GM19023 (cell line): ENCODE data around the gene HSPA1B.
"Not testable (repeated sequence)": the region's sequence is repeated elsewhere in the genome, so short reads cannot be mapped to it uniquely, and the experiment has no call there.

Source experiments
- ATAC-seq: cut with Tn5 transposase; IDR thresholded peaks from one replicate; pipeline ENCODE4 v1.9.1; 2021; ENCODE audit warnings: mild to moderate bottlenecking, moderate library complexity; ENCODE audit not compliant: unreplicated experiment

The HSPA1B gene

GRCh38 chr6:31825553-31825952, 2.0 kb upstream of the HSPA1B start:
- ATAC-seq: no peak

DNA sequence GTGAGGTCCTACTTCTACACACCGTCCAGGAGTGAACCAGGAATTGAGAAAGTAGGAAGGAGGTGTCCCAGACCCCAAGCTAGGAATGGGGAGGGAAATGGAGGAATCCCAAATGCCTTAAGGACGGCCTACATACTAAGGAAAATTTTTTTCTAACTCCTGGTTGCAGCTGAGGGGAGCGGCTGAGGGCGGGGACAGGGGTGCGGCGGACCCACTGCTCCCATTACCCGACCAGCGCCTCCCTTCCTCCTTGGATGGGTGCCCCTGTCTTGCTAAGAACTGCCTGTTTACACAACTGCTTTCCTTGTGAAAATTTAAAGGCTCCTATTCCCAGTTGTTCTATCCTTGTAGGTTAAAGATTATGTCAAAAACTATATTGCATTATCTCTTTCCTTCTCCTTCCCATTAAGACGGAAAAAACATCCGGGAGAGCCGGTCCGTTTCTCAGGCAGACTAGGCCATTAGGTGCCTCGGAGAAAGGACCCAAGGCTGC, 699 bp upstream of the HSPA1B start:
- no peak for ATAC-seq

- no peak for ATAC-seq
Observed at GRCh38 chr6:31829633-31830283, 2.2 kb downstream of the HSPA1B start.

DNA sequence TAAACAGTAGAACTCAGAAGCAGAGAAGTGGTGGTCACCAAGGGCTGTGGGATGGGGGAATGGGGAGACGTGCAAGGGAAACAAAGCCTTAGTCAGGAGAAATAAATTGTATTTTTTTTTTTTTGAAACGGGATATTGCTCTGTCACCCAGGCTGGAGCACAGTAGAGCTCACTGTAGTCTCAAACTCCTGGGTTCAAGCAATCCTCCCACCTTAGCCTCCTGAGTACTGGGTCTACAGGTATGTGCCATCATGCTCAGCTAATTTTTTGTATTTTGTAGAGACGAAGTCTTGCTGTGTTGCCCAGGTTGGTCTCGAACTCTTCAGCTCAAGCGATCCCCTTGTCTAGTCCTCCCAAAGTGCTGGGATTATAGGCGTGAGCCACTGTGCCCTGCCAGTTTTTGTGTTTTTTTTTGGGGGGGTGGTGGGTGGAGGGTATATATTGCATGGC, 3.4 kb downstream of the HSPA1B start:
- no peak for ATAC-seq

GRCh38 chr6:31831350-31832215, 4.0 kb downstream of the HSPA1B start:
- no peak for ATAC-seq

DNA sequence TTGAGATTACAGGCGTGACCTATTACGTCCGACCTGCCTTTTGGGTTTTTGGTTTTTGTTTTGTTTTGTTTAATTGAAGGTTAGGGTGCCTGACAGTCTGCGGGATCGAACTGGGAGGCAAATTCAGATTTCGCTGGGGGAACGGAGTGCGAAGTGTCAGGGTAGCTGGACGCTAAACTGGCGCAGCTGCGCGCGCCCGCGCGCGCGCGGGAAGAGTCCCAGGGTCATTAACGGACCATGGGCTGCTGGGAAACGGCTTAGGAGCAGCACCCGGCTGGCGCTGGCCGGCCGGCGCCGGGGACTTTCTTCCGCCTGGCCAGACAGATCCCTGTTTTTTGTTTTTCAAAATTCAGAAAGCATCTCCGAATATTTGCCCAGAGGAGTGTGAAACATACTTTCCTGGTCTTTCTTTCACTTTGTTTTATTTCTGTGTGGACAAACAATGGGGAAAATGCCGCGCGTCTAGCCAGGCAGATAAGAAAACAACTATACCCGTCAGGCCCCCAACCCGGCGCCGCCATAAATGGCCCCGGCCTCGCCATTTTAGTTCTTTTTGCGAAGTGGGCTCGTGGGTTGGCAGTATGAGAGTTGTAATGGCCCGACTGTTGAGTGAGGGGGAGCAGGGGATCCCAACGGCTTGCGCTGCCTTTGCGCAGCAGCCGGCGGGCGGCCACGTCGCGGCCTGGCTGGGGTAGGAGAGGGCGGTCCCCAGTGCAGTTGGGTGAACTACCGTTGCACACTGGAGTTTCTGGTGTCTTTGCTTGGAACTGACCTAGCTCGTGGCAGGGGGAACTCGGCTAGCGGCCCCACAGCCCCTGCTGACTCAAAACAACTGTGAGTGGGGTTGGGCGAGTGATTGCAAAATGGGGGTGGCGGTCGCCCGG, 7.1 kb downstream of the HSPA1B start:
- ATAC-seq: peak; percentile 61

GRCh38 chr6:31836047-31836473, 8.5 kb downstream of the HSPA1B start:
- ATAC-seq: no peak

- ATAC-seq: no peak
Observed at GRCh38 chr6:31836474-31837368, 9.2 kb downstream of the HSPA1B start.

DNA sequence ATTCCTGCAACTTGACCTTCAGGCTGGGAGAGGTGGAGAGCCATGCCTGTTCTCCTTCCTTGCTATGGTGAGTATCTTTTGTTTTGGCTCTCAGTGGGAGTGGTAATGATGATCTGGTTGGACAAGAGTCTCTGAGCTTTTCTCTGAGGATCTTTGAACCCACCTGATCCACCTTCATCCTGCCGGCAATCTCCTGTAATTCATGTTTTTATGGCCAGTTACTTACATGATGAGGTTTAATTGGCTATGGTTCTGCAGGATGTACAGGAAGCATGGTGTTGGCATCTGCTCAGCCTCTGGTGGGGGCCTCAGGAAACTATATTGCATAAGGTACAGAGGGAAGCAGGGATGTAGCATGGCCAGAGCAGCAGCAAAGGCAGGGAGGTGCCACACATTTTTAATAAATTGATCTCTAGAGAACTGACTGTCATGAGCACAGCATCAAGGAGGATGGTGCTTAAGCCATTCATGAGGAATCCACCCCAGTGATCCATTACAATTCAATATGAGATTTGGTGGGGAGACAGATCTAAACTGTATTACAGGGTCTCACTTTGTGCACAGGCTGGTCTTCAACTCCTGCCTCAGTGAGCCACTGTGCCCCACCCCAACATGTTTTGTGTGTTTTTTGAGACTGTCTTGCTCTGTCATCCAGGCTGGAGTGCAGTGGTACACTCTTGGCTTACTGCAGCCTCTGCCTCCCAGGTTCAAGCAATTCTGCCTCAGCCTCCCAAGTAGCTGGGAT, 10.0 kb downstream of the HSPA1B start:
- ATAC-seq: no peak

GRCh38 chr6:31838114-31838553, 10.6 kb downstream of the HSPA1B start:
- ATAC-seq: not testable (repeated sequence)

DNA sequence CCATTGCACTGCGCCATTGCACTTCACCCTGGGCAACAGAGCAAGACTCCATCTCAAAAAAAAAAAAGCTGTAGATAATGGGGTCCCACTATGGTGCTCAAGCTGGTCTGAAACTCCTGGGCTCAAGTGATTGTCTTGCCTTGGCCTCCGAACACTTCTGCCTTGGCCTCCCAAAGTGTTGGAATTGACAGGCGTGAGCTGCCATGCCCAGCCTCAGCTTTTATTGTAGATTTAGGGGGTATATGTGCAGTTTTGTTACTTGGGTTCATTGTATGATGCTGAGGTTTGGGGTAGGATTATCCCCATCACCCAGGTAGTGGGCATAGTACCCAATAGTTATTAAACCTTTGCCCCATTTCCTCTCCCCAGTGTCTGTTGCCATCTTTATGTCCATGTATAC, 11.4 kb downstream of the HSPA1B start:
- ATAC-seq: no peak

DNA sequence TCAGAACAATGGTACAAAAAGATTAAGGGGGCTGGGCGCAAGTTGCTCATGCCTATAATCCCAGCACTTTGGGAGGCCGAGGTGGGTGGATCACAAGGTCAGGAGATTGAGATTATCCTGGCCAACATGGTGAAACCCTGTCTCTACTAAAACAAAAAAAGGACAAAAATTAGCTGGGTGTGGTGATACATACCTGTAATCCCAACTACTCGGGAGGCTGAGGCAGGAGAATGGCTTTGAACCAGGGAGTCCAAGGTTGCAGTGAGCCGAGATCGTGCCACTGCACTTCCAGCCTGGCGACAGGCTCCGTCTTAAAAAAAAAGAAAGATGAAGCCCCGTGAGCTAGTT, 12.2 kb downstream of the HSPA1B start:
- not testable (repeated sequence) for ATAC-seq

GRCh38 chr6:31842053-31842452, 14.5 kb downstream of the HSPA1B start:
- no peak for ATAC-seq

DNA sequence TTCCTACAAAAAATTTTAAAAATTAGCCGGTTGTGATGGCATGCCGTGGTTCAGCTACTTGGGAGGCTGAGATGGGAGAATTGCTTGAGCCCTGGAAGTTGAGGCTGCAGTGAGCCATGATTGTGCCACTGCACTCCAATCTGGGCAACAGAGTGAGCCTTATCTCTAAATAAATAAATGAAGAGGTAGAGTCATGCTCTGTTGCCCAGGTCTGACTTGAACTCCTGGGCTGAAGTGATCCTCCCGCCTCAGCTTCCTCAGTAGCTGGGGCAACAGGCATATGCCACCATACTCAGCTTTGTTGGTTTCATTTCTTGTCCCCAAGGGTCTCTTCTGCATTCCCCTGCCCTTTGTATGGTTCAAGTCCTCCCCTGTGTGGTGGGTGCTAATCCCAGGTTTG, 17.0 kb downstream of the HSPA1B start:
- ATAC-seq: no peak

GRCh38 chr6:31847276-31847978, 19.9 kb downstream of the HSPA1B start:
- ATAC-seq: no peak

DNA sequence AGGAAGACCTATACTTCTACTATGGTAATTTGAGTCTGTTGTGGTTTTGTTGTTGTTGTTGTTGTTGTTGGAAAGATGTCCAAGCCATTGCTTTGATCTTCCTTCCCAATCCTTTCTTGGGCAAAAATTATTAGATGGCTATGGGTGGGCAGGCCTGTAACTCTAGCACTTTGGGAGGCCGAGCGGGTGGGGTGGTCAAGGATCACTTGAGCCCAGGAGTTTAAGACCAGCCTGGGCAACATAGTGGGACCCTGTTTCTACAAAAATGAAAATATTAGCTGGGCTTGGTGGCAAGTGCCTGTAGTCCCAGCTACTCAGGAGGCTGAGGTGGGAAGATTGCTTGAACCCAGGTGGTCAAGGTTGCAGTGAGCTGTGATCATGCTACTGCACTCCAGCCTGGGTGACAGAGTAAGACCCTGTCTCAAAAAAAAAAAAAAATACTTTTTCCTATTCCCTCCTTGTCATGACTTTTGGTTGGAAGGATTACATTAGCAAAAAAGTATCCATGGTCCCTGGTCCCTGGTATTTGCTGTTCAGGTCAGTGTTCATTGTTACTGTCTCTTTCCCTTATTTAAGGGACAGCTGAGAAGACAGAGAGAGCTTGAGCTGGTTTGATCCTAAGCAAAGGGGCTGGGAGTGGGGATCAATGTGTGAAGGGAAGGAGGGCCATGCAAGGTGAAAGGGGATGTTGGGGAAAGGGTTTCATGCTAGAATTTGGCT, 23.4 kb downstream of the HSPA1B start:
- no peak for ATAC-seq

DNA sequence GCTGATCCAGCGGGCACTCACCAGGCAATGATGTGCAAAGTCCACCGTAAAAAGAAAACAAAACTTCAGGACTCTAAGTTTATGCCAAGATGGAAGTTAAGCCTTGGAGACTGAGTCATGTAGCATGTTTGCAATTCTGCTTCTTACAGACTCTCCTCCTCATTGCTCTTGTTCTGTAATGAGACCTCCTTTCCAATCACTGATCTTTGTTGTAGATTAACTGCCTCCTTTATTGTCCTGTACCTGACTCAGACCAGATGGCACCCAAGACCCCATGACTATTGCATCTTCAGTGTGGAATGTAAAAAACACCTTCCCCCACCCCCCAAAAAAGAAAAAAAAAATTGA, 23.9 kb downstream of the HSPA1B start:
- ATAC-seq: no peak
